ENCODE results near the gene BAHD1.

The BAHD1 gene

GRCh38 chr15:40467261-40467615 is 26.5 kb downstream of the BAHD1 start:
- no peak for DNase-seq (ENCODE audit: low spot score)

- DNase-seq (ENCODE audit: low spot score) = no peak
Observed at GRCh38 chr15:40468898-40469331, 28.2 kb downstream of the BAHD1 start.

- peak; percentile 11 for DNase-seq (ENCODE audit: low spot score)
Observed at GRCh38 chr15:40469776-40470390, 29.1 kb downstream of the BAHD1 start.

DNA sequence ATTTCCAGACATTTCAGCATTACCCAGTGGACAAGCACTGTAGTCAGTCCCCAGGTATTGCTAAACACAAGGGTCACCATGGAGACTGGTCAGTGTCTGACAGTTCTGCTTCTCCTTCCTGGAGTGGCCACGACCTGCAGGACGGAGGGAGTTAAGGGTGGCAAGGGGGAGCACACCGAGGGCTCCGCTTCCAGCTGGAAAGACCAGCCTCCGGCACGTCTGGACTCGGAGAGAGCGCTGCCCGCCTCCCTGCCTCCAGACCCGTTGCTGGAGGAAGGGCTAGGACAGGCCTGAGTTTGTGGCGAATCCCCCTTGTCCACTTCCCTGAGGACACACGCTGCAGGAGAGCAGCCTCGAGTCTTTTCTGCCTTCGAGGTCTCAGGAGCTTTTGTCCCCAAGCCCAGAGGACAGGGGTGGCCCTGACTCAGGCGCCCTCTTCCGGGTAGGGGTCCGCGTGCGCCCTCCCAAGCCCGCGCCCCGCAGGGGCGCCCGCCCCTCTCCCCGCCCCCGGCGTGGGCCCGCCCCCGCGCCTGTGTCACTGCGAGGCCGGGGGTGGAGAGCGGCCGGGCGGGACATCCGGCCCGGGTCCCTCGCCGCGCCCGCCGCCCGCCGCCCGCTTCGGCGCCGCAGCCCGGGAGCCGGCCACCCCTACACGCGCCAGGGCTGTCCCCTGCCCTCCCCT is 29.8 kb downstream of the BAHD1 start, which contains the start of gene CHST14:
Gene CHST14, plus strand, starts transcription at position 562 of the 682 bp plus-strand sequence. CDS start 230 bp downstream, outside the sequence.
- DNase-seq (ENCODE audit: low spot score) = peak; percentile 54

GRCh38 chr15:40471105-40471807 is 30.5 kb downstream of the BAHD1 start:
- peak; percentile 40 for DNase-seq (ENCODE audit: low spot score)

- DNase-seq (ENCODE audit: low spot score) = no peak
Observed at GRCh38 chr15:40471808-40472150, 31.0 kb downstream of the BAHD1 start.

- DNase-seq (ENCODE audit: low spot score) = no peak
Observed at GRCh38 chr15:40472171-40472727, 31.5 kb downstream of the BAHD1 start.

DNA sequence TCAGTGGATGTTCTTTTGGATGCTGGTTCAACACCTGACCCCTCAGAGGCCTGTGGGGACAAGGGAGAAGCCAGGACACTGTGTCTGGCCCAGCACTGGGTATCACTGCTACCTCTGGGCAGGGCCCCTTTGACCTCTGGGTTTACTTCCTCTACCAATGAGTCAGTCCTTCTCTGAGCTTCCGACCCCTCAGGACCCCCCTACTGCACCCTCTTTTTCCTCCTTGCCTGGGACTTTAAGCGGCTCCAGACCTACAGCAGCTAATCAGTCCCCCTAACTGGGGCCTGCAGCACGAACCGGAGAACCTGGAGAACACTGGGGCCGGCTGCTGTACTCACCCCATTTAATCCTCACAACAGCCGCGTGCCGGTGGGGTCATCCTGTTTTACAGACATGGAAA is 33.8 kb downstream of the BAHD1 start:
- DNase-seq (ENCODE audit: low spot score) = no peak

DNA sequence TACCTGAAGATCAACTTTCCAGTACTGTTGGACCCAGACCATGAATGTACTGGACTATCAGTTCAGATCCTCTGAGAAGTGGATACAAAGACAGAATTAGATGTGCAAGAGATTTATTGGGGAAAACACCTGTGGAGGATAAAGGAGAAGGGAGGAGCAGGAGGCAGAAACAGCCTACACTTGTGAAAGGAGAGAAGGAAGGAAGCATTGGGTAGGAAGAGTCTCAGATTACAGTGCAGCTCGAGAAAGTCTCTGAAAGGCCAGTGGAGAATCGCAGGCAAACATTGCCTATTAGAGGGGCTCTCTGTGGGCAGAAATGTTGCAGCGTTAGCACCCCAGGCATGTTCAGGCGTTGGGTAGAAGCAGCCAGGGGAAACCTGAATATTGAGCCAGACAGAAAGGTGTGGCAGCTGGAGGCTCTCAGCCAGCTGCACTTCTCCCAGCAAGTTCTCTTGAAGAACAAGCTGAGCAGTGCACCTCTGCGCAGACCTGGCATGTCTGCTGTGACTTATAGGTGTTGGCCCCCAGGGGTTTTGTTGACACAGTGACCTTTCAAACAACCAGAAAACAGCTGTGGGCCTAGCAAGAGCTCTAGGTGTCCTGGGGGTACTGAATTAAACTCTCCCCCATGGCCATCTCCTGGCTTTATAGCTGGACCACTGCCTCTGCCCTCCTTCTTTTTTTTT is 37.0 kb downstream of the BAHD1 start:
- no peak for DNase-seq (ENCODE audit: low spot score)

DNA sequence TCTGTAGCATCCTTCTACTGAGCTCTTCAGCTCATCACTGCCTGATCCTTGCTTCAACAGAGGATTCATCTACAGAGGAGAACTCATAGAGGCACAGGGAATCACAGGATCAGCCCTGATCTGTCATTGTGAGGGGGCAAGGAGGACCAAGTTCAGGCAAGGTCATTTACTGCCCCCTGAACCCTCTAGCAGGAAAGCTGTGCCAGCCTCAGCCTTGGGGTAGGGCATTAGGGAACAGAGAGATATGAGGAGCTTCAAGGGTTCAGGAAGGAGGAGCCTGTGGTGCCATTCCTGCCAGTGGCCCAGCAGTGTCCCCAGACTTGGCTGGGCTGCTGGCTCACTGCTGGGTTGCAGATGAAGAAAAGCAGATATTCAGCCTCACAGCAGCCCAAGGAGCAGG is 38.3 kb downstream of the BAHD1 start:
- no peak for DNase-seq (ENCODE audit: low spot score)

DNA sequence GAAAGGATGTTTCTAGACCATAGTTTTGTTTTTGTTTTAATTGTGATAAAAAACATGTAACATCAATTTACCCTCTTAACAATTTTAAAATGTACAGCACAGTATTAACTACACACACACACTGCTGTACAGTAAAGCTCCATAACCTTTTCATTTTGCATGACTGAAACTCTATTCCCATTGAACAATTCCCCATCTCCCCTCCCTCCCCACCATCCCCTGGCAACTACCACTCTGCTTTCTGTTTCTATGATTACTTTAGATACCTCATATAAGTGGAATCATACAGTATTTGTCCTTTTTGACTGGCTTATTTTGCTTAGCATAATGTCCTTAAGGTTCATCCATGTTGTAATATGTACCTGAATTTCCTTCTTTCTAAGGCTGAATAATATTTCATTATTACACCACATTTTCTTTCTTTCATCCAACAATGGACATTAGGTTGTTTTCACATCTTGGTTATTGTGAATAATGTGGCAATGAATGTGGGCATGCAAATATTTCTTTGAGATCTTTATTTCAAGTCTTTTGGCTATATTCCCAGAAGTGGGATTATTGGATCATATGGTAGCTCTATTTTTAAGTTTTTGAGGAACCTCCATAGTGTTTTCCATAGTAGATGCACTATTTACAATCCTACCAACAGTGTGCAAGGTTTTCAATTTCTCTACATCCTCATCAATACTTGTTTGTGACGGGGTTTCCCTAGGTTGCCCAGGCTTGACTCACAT is 40.8 kb downstream of the BAHD1 start:
- DNase-seq (ENCODE audit: low spot score) = no peak

DNA sequence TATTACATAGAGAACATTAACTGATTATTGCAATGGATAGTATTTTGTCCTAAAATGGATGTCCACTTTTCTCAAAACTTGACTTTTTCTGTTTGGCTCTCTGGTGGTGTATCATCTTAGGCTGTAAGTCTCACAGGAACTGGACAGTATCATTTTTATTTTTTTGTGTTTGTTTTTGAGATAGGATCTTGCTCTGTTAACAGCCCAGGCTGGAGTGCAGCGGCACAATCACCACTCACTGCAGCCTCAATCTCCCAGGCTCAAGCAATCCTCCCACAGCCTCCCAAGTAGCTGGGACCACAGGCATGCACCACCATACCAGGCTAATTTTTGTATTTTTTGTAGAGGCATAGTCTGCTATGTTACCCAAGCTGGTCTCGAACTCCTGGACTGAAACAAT is 43.2 kb downstream of the BAHD1 start:
- no peak for DNase-seq (ENCODE audit: low spot score)

GRCh38 chr15:40486066-40486770 is 45.5 kb downstream of the BAHD1 start:
- no peak for DNase-seq (ENCODE audit: low spot score)

- no peak for DNase-seq (ENCODE audit: low spot score)
Observed at GRCh38 chr15:40487816-40488682, 47.3 kb downstream of the BAHD1 start.

DNA sequence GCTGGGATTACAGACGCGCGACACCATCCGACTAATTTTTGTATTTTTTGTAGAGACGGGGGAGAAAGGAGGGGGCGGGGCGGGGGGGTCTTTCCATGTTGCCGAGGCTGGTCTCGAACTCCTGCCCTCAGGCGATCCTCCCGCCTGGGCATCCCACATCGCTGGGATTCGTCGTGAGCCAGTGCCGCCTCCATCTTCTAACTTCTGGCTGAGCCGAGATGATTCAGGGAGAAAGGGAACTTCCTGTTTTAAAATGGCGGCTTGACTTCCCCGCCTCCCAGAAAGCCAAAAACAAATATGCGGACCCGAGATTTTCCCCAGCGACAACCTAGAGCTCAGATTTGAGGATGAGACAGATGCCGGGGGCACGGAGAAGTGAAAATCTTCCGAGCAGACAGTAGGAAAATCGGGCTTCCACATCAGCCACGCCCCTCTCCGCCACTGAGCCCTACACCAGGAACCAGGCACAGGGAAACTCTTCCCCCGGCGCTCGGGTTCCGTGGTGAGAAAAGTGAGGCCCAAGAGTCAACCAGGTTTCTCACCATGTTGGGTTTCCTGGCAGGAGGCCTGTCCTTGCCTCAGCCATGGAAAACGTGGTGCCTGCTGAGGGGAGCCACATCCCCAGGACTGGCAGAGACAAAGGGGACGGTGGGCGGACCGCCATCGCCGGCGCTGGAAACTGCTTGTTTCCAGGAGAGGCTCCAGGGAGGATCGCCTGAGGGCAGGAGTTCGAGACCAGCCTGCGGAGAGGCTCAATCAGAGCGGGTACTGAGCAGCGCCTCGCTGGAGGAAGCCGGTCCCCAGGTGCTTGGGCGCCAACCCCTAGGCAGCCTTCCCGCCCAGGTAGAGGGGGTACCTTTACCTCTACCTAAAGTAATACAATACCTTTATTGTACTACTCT is 48.8 kb downstream of the BAHD1 start:
- DNase-seq (ENCODE audit: low spot score) = no peak

DNA sequence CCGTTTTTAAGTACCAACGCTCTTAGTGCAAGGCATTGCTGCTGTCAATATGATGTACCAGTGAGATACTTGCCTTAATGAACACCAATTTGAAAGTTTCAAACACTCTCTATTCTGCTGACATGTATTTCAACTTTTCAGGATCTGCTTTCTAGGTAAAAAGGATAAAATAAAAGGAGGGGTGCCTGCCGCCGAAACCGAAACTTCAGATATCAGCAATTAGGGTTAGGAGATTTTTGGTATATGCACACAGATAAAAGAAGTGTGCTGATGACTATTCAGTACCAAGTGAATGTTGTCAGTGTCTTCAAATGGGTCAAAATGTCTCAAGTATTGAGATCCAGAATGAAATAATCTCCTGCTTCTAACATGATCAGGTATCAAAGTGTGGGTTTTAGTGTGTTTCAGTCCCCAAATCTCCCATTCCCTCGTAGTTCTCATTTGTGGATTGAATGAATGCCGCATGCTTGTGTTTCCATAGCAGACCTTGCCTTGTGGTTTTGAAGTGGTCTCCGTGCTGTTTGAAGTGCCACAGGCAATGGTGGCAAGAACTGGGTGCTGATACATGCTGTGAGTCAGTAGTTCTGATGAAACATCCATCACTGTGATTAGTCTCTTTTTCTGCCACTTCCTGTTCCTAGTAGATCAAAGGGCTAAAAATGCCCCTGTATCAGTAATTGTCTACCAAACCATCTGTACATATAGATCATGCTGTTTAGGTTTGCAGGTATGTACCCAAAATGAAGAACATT is 52.5 kb downstream of the BAHD1 start:
- peak; percentile 60 for DNase-seq (ENCODE audit: low spot score)

GRCh38 chr15:40495516-40495915 is 54.8 kb downstream of the BAHD1 start:
- no peak for DNase-seq (ENCODE audit: low spot score)

GRCh38 chr15:40498418-40498817 is 57.7 kb downstream of the BAHD1 start:
- peak; percentile 19 for DNase-seq (ENCODE audit: low spot score)
